ENCODE data around the gene PTH1R.

- TF ChIP-seq CTCF (IDR thresholded peaks at IDR 0.05) (no peak), ZFX (IDR thresholded peaks at IDR 0.05; ENCODE audit: borderline replicate concordance) (no peak)
Measured at GRCh38 chr3:46868287-46868686, 9.2 kb upstream of the PTH1R start.

Measured in 22Rv1 (cell line).